ENCODE measurements around the gene CADPS.

CADPS gene

DNA sequence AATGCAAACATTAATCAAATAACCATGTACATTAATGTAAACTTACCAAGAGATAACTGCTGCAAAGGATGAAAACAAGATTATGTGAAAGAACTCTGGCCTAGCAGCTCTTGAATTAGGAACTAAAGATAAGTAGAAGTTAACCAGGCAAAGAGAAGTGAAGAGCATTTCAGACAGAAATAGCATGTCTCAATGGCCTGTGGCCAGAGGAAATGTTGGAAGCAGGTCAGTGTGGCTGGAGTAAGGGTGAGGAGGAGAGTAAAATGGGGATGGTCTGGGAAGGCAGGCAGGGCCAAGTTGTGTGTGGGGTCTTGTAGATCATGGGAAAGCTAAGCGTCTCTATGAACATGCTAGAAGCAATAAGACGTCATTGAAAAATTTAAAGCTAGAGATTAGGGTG, 192.4 kb downstream of the CADPS start:
- Histone ChIP-seq H3K9me2 (ENCODE audit: low read depth, low read length) (no peaks in the 10 kb centered on the region), H3K9ac (ENCODE audit: low read length) (no peak overlapping the region), H3K4me2 (ENCODE audit: low read length) (no peak overlapping the region), H3K27ac (ENCODE audit: low read depth, low read length, poor library complexity, severe bottlenecking) (no peak overlapping the region), H3K36me3 (ENCODE audit: insufficient read depth, low read length) (no peaks in the 10 kb centered on the region), H3K27me3 (ENCODE audit: insufficient read depth, low read length) (no peaks in the 10 kb centered on the region), H3K4me3 (ENCODE audit: low read depth, low read length, poor library complexity, severe bottlenecking) (no peak overlapping the region), H3K9me3 (ENCODE audit: low read length) (no peaks in the 10 kb centered on the region), H3F3A (ENCODE audit: insufficient read depth, low read length) (no peaks in the 10 kb centered on the region), H3K4me1 (ENCODE audit: insufficient read depth, low read length, severe bottlenecking) (no peaks in the 10 kb centered on the region), H2AFZ (ENCODE audit: low read length) (no peak overlapping the region), H3K79me2 (ENCODE audit: insufficient read depth, low read length) (no peaks in the 10 kb centered on the region), H4K20me1 (ENCODE audit: insufficient read depth, low read length) (no peaks in the 10 kb centered on the region)
- no peak for TF ChIP-seq EZH2 (IDR thresholded peaks at IDR 0.05; ENCODE audit: borderline replicate concordance, low read length)
- TF ChIP-seq, protein P1, sequence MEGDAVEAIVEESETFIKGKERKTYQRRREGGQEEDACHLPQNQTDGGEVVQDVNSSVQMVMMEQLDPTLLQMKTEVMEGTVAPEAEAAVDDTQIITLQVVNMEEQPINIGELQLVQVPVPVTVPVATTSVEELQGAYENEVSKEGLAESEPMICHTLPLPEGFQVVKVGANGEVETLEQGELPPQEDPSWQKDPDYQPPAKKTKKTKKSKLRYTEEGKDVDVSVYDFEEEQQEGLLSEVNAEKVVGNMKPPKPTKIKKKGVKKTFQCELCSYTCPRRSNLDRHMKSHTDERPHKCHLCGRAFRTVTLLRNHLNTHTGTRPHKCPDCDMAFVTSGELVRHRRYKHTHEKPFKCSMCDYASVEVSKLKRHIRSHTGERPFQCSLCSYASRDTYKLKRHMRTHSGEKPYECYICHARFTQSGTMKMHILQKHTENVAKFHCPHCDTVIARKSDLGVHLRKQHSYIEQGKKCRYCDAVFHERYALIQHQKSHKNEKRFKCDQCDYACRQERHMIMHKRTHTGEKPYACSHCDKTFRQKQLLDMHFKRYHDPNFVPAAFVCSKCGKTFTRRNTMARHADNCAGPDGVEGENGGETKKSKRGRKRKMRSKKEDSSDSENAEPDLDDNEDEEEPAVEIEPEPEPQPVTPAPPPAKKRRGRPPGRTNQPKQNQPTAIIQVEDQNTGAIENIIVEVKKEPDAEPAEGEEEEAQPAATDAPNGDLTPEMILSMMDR (IDR thresholded peaks at IDR 0.05; ENCODE audit: low read length): no peak

- H3K9me3 ChIP-seq (ENCODE audit: low read length): no peaks in the 10 kb centered on the region
- no peaks in the 10 kb centered on the region for H3K9me2 ChIP-seq (ENCODE audit: low read depth, low read length)
- no peaks in the 10 kb centered on the region; the same call in 1 of the 2 replicates for H3K36me3 ChIP-seq (ENCODE audit: insufficient read depth, low read length)
- H4K20me1 ChIP-seq (ENCODE audit: insufficient read depth, low read length): no peaks in the 10 kb centered on the region
- no peak overlapping the region for H3K4me2 ChIP-seq (ENCODE audit: low read length)
- no peaks in the 10 kb centered on the region for H3K4me1 ChIP-seq (ENCODE audit: insufficient read depth, low read length, severe bottlenecking)
- H3K27me3 ChIP-seq (ENCODE audit: insufficient read depth, low read length): no peaks in the 10 kb centered on the region
- no peak overlapping the region for H3K27ac ChIP-seq (ENCODE audit: low read depth, low read length, poor library complexity, severe bottlenecking)
- H3F3A ChIP-seq (ENCODE audit: insufficient read depth, low read length): no peaks in the 10 kb centered on the region
- TF ChIP-seq, protein P1 (IDR thresholded peaks at IDR 0.05; ENCODE audit: low read length): no peak
- no peak for TF ChIP-seq EZH2 (IDR thresholded peaks at IDR 0.05; ENCODE audit: borderline replicate concordance, low read length)
- no peak overlapping the region for H3K4me3 ChIP-seq (ENCODE audit: low read depth, low read length, poor library complexity, severe bottlenecking)
- H3K79me2 ChIP-seq (ENCODE audit: insufficient read depth, low read length): no peaks in the 10 kb centered on the region
- H3K9ac ChIP-seq (ENCODE audit: low read length): no peak overlapping the region
- no peak overlapping the region for H2AFZ ChIP-seq (ENCODE audit: low read length)
Measured at GRCh38 chr3:62679988-62680387, 195.2 kb downstream of the CADPS start.

DNA sequence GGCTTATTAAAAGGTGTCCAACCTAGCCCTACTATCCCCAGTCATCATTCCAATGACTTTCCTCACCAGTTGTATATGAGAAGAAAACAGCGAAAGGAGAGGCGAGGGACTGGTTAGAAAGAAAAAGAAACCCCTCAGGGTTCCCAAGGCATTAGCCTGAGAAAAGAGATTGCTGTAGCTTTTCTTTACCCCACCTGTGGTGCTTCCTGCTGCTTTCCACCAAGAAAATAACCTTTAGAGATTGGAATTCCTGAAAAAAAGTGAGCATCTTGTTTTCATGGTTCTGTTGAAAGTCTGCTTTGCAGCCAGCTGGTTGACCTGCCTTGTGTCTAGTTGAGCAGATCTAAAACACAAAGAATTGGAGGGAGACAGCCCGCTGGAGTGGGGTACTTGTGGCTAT, 196.4 kb downstream of the CADPS start:
- no peak for TF ChIP-seq EZH2 (IDR thresholded peaks at IDR 0.05; ENCODE audit: borderline replicate concordance, low read length)
- TF ChIP-seq, protein P1 (IDR thresholded peaks at IDR 0.05; ENCODE audit: low read length): no peak
- Histone ChIP-seq H3K36me3 (ENCODE audit: insufficient read depth, low read length) (no peaks in the 10 kb centered on the region; the same call in 1 of the 2 replicates), H3F3A (ENCODE audit: insufficient read depth, low read length) (no peaks in the 10 kb centered on the region), H3K9ac (ENCODE audit: low read length) (no peak overlapping the region), H4K20me1 (ENCODE audit: insufficient read depth, low read length) (no peaks in the 10 kb centered on the region), H3K4me2 (ENCODE audit: low read length) (no peak overlapping the region), H3K27me3 (ENCODE audit: insufficient read depth, low read length) (no peaks in the 10 kb centered on the region), H3K9me2 (ENCODE audit: low read depth, low read length) (no peaks in the 10 kb centered on the region), H3K27ac (ENCODE audit: low read depth, low read length, poor library complexity, severe bottlenecking) (no peak overlapping the region), H3K4me1 (ENCODE audit: insufficient read depth, low read length, severe bottlenecking) (peaks cover 4% of the 10 kb centered on the region), H3K9me3 (ENCODE audit: low read length) (no peaks in the 10 kb centered on the region), H2AFZ (ENCODE audit: low read length) (no peak overlapping the region), H3K4me3 (ENCODE audit: low read depth, low read length, poor library complexity, severe bottlenecking) (no peak overlapping the region), H3K79me2 (ENCODE audit: insufficient read depth, low read length) (no peaks in the 10 kb centered on the region)

Data from OCI-LY1 (cell line).